Nephron (organoid): ENCODE data around the gene MAP4K2.
A peak's percentile ranks its signal among the peaks of the same experiment; 100 is the strongest.

ENCODE experiments used
- H3K27ac Mint-ChIP-seq, 3 experiments: 2 replicates each; pipeline ENCODE4 v1.8.0; 2020; ENCODE audit warnings: mixed read lengths in 3 of 3, mild to moderate bottlenecking in 2 of 3, moderate library complexity in 1 of 3
- H3K27me3 Mint-ChIP-seq: 2 replicates; pipeline ENCODE4 v1.8.0; 2021; ENCODE audit warnings: low read depth, mild to moderate bottlenecking, moderate library complexity, mixed read lengths
- H3K36me3 Mint-ChIP-seq: 2 replicates; pipeline ENCODE4 v1.8.0; 2020; ENCODE audit warnings: low read depth, mixed read lengths
- H3K4me1 Mint-ChIP-seq: 2 replicates; pipeline ENCODE4 v1.8.0; 2020; ENCODE audit warnings: mixed read lengths
- H3K4me3 Mint-ChIP-seq, 3 experiments: 2 replicates each; pipeline ENCODE4 v1.8.0; 2020; ENCODE audit warnings: mild to moderate bottlenecking in 3 of 3, mixed read lengths in 3 of 3, moderate library complexity in 2 of 3
- H3K9me3 Mint-ChIP-seq: 2 replicates; pipeline ENCODE4 v1.8.0; 2020; ENCODE audit warnings: mixed read lengths
- CTCF ChIP-seq, 3 experiments: fragments of 200-600 bp; sonication (generic); IDR thresholded peaks; one replicate each; pipeline ENCODE4 v1.5.0; 2021; ENCODE audit warnings: antibody characterized with exemption in 3 of 3; ENCODE audit not compliant: unreplicated experiment in 3 of 3

The MAP4K2 gene

DNA sequence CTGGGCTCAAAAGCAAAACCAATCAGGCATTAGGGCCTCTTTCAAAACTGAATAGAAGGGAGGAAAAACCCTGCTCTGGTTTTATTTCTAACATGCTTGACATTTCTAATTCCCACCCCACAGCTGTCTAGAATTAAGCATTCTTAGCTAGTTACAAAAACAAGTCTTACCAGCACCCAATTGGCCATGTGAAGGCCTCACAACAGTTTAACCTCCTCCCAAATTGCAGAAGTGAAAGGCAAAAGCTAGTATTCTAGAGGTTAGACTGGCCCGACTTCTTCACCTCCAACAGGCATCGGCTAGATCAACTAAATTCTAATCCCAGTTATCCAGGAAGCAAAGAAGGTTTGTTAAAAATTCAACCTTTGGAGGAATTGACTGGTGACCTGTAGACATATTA lies 31.2 kb downstream of the MAP4K2 start:
- Mint-ChIP-seq H3K9me3 (no peaks in the 10 kb centered on the region), H3K27ac (peak overlapping the region in 2 of 3 experiments; percentile 29 to 67), H3K4me3 (peak overlapping the region in 1 of 3 experiments; percentile 19), H3K27me3 (no peaks in the 10 kb centered on the region), H3K36me3 (peaks cover 98% of the 10 kb centered on the region), H3K4me1 (peaks cover 58% of the 10 kb centered on the region)
- TF ChIP-seq CTCF (IDR thresholded peaks at IDR 0.05; ENCODE audit: unreplicated experiment in 3 of 3): no peak

- no peak overlapping the region for H3K4me3 Mint-ChIP-seq
- H3K9me3 Mint-ChIP-seq: no peaks in the 10 kb centered on the region
Measured at GRCh38 chr11:64770120-64770519, 32.9 kb downstream of the MAP4K2 start.

DNA sequence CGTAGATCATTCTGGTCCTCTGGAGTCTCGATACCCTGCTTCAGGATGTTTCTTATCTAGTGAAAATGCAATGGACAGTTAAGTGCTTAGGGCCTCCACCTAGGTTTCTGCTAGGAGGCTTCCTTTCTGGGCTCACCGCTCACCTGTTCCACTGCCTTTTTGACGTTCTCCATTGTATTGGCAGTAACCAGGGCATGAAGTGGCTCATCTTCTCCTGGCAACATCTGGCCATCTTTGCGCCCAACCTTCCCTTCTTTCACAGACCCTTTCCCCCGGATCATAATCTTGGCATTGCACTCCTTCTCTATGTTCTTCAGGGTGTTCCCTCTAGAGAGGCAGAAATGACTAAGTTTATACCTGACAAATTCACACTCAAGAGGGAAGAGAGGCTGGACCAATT lies 33.7 kb downstream of the MAP4K2 start:
- Mint-ChIP-seq H3K36me3 (peaks cover 92% of the 10 kb centered on the region), H3K4me1 (peaks cover 50% of the 10 kb centered on the region), H3K9me3 (no peaks in the 10 kb centered on the region), H3K27me3 (no peaks in the 10 kb centered on the region), H3K4me3 (no peak overlapping the region), H3K27ac (no peak overlapping the region)
- no peak for TF ChIP-seq CTCF (IDR thresholded peaks at IDR 0.05; ENCODE audit: unreplicated experiment in 3 of 3)

More at GRCh38 chr11:64770120-64770519, 32.9 kb downstream of the MAP4K2 start:
- Mint-ChIP-seq H3K27ac (no peak overlapping the region), H3K4me1 (peaks cover 45% of the 10 kb centered on the region), H3K27me3 (no peaks in the 10 kb centered on the region), H3K36me3 (peaks cover 92% of the 10 kb centered on the region)
- no peak for TF ChIP-seq CTCF (IDR thresholded peaks at IDR 0.05; ENCODE audit: unreplicated experiment in 3 of 3)

DNA sequence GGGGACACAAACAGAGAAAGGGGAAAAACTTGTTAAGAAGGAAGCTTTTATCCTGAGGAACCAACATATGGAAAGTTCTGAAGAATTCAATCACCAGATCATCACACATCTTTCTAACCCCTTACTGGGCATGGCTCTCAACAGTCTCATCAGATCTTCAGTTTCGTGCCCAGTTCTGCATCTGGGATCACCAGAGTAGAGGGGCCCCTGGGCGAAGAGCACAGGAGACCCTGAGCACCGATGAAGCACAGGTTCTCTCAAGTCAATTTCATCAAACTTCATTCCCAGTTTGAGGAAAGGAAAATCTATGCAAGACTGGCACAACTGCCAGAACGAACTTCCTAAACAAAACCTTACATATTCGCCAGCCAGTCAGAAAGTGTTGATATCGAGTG lies 34.7 kb downstream of the MAP4K2 start:
- H3K4me3 Mint-ChIP-seq: no peak overlapping the region
- H3K27me3 Mint-ChIP-seq: no peaks in the 10 kb centered on the region
- H3K9me3 Mint-ChIP-seq: no peaks in the 10 kb centered on the region
- TF ChIP-seq CTCF (IDR thresholded peaks at IDR 0.05; ENCODE audit: unreplicated experiment in 3 of 3): no peak
- H3K4me1 Mint-ChIP-seq: peaks cover 50% of the 10 kb centered on the region
- peaks cover 89% of the 10 kb centered on the region for H3K36me3 Mint-ChIP-seq
- no peak overlapping the region for H3K27ac Mint-ChIP-seq

DNA sequence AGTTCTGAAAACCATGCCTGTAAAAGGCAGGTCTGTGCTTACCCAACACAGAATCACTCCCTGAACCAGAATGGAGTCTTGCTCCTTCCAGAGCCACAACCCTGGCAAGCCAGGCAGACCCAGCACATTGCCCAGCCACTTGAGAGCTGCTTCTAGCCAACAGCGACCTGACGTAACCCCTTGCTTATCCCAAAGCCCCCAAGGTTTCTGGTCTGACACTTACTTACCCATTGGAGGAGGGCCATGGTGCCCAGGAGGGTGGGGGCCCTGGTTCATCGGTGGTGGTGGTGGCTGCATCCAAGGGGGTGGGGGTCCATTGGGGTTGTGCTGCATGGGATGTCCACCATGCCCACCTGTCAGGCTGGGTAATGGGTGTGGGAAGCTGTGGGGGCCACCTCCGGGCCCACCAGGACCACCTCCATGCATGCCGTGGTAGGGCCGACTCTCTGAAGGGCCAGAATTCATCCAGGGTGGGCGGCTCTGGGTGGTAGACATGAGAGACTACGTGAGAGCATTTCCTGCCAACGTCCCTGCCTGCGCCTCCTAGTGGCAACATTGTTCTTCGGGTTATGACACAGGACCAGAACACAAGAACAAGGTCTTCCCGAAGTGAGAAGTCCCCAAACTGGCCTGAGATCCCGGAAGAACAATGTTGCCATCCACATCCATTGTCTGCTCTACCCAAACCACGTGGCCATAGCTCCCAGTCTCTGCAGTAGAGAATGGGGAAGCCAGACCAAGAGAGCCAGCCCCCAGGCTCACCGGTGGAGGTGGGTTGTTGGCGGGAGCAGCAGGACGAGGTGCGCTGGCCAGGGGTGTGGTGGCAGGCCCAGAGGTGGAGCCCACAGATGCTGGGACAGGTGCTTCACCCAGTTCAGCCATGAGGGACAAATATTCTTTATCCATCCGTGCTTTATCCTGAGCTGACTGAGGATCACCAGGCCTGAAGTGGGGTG lies 35.4 kb downstream of the MAP4K2 start:
- Mint-ChIP-seq H3K27me3 (no peaks in the 10 kb centered on the region), H3K4me1 (peaks cover 54% of the 10 kb centered on the region), H3K4me3 (no peak overlapping the region), H3K36me3 (peaks cover 89% of the 10 kb centered on the region), H3K9me3 (no peaks in the 10 kb centered on the region), H3K27ac (peak overlapping the region; percentile 27 to 72 (median 49))
- TF ChIP-seq CTCF (IDR thresholded peaks at IDR 0.05; ENCODE audit: unreplicated experiment in 3 of 3): peak; percentile 71 to 77 (median 76)
